Subcutaneous adipose tissue (tissue), 4 donors: Measurements from ENCODE around the gene CYB561D1. TPM values are rescaled to one million over a fixed set of nuclear protein-coding genes. Genes with fewer than 3 reads are reported as not detected.

Experiments used
- CTCF ChIP-seq: fragments of 450-650 bp; IDR thresholded peaks from one replicate; pipeline ENCODE4 v1.5.1; 2016; ENCODE audit warnings: low read depth, mild to moderate bottlenecking, control low read depth, antibody characterized with exemption, moderate library complexity
- total RNA-seq, 4 donors: library from RNA; depleted of rRNA; stranded (reverse); fragments of >200 nt; gene quantifications; one replicate each; pipeline ENCODE4 v1.1.0, GENCODE V29; 2016

The CYB561D1 gene
- total RNA-seq = 1 to 10 TPM; 4.0 to 6.6 (median 5.5) TPM

- no peak for TF ChIP-seq CTCF
These were observed at the start of gene CYB561D1 for GRCh38 chr1:109493805-109494539. Gene CYB561D1 (plus strand): TSS chr1:109494094. CDS start chr1:109494140, 46 bp downstream.

GRCh38 chr1:109444346-109444745, 49.5 kb upstream of the CYB561D1 start:
- TF ChIP-seq CTCF = no peak

GRCh38 chr1:109447524-109447923, 46.4 kb upstream of the CYB561D1 start:
- TF ChIP-seq CTCF = no peak

- no peak for TF ChIP-seq CTCF
These were observed 39.3 kb upstream of the CYB561D1 start for GRCh38 chr1:109454497-109455133.

- TF ChIP-seq CTCF = no peak
These were observed 36.1 kb upstream of the CYB561D1 start for GRCh38 chr1:109457819-109458218.

GRCh38 chr1:109466125-109466451, 27.8 kb upstream of the CYB561D1 start:
- TF ChIP-seq CTCF = no peak

GRCh38 chr1:109466452-109467300, 27.2 kb upstream of the CYB561D1 start, which contains the start of gene SYPL2:
Gene SYPL2 (plus strand): TSS chr1:109466546. CDS start chr1:109466844, 298 bp downstream.
- TF ChIP-seq CTCF = no peak
